HEK293T (cell line): Measurements from ENCODE around the gene MEI1.

ENCODE experiments used
- BHLHE40 ChIP-seq: fragments of 450-650 bp; IDR thresholded peaks from 2 replicates; pipeline ENCODE4 v1.6.1; 2016; ENCODE audit warnings: mild to moderate bottlenecking, moderate library complexity, borderline replicate concordance
- CTBP1 ChIP-seq: fragments of 450-650 bp; IDR thresholded peaks from 2 replicates; pipeline ENCODE4 v1.6.1; 2016; ENCODE audit warnings: borderline replicate concordance
- ELF4 ChIP-seq: fragments of 450-650 bp; IDR thresholded peaks from 2 replicates; pipeline ENCODE4 v1.6.1; 2017; ENCODE audit warnings: antibody characterized with exemption
- FOXA1 ChIP-seq: fragments of 450-650 bp; IDR thresholded peaks from 2 replicates; pipeline ENCODE4 v1.6.1; 2016; ENCODE audit warnings: mild to moderate bottlenecking
- FOXK2 ChIP-seq: fragments of 450-650 bp; IDR thresholded peaks from 2 replicates; pipeline ENCODE4 v1.6.1; 2016; ENCODE audit warnings: mild to moderate bottlenecking
- FOXM1 ChIP-seq: fragments of 450-650 bp; IDR thresholded peaks from 2 replicates; pipeline ENCODE4 v1.6.1; 2017; ENCODE audit warnings: mild to moderate bottlenecking, borderline replicate concordance
- SP1 ChIP-seq: fragments of 450-650 bp; IDR thresholded peaks from 2 replicates; pipeline ENCODE4 v1.6.1; 2017
- SUZ12 ChIP-seq: fragments of 450-650 bp; IDR thresholded peaks from 2 replicates; pipeline ENCODE4 v1.6.1; 2016; ENCODE audit warnings: mild to moderate bottlenecking
- TARDBP ChIP-seq: fragments of 450-650 bp; IDR thresholded peaks from 2 replicates; pipeline ENCODE4 v1.6.1; 2016
- TF ChIP-seq, protein P1 (sequence below): fragments of 450-650 bp; IDR thresholded peaks from 2 replicates; pipeline ENCODE4 v1.6.1; 2016

GRCh38 chr22:41725510-41726110, 26.3 kb downstream of the MEI1 start:
- TF ChIP-seq, protein P1, sequence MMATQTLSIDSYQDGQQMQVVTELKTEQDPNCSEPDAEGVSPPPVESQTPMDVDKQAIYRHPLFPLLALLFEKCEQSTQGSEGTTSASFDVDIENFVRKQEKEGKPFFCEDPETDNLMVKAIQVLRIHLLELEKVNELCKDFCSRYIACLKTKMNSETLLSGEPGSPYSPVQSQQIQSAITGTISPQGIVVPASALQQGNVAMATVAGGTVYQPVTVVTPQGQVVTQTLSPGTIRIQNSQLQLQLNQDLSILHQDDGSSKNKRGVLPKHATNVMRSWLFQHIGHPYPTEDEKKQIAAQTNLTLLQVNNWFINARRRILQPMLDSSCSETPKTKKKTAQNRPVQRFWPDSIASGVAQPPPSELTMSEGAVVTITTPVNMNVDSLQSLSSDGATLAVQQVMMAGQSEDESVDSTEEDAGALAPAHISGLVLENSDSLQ, result no peak
- TF ChIP-seq FOXK2 (no peak), SP1 (no peak), TARDBP (no peak), SUZ12 (no peak), CTBP1 (no peak), FOXA1 (no peak), FOXM1 (no peak), ELF4 (no peak), BHLHE40 (no peak)
